GM13977 (cell line): ENCODE measurements around the gene SLPI.
A peak's percentile ranks its signal among the peaks of the same experiment; 100 is the strongest.

ENCODE experiments used
- DNase-seq: peaks from one replicate; pipeline ENCODE4 v3.0.0; 2012; ENCODE audit warnings: low spot score
- in situ Hi-C: fragments of 300-500 bp; cut with MboI; formaldehyde crosslinking; loops from one replicate; pipeline ENCODE4 v1.12.0; 2022; ENCODE audit warnings: low sequenced_read_pairs, low pct_unique_long_range_greater_than_20kb, mixed read lengths, inconsistent platforms; ENCODE audit not compliant: unreplicated experiment
- TF ChIP-seq, protein P1 (sequence below): IDR thresholded peaks from 2 replicates; pipeline ENCODE4 v1.5.1; 2012; ENCODE audit warnings: mild to moderate bottlenecking, control low read depth; ENCODE audit not compliant: insufficient read depth; ENCODE audit errors: extremely low read depth, missing control alignments

SLPI gene

DNA sequence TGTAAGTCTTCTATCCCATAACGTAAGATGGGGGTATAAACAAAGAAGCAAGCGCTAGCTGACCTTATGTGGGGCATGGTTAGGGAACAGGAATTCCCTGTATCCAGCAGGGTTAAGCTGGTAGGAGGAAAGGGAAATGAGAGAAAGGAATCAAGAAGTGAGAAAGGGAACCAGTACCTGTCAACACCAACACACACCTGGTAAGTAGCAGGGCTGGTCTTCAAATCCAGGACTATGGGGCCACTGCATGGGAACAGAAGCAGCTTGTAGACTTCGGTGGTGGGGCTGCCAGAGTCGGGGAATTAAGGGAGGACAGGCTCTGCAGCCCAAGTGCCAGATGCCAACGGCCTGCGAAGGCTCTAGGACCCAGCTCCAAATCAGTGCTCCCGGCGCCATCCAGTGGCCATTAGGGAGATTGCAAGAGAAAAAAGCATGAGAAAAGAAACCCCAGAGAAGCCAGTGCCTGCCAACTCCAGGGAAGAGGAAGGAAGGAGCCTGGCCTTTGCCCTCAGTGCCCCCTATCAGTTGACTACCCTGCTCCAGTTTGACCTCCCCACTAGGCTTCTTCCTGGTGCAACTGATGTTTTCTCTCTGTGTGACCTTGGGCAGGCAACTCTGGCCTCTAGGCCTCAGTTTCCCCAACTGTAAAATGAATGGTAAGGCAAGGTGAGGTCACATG is 36.5 kb upstream of the SLPI start:
- TF ChIP-seq, protein P1, sequence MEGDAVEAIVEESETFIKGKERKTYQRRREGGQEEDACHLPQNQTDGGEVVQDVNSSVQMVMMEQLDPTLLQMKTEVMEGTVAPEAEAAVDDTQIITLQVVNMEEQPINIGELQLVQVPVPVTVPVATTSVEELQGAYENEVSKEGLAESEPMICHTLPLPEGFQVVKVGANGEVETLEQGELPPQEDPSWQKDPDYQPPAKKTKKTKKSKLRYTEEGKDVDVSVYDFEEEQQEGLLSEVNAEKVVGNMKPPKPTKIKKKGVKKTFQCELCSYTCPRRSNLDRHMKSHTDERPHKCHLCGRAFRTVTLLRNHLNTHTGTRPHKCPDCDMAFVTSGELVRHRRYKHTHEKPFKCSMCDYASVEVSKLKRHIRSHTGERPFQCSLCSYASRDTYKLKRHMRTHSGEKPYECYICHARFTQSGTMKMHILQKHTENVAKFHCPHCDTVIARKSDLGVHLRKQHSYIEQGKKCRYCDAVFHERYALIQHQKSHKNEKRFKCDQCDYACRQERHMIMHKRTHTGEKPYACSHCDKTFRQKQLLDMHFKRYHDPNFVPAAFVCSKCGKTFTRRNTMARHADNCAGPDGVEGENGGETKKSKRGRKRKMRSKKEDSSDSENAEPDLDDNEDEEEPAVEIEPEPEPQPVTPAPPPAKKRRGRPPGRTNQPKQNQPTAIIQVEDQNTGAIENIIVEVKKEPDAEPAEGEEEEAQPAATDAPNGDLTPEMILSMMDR = peak; percentile 89
- in situ Hi-C loops = no loop called here
- peak; percentile 82 for DNase-seq

DNA sequence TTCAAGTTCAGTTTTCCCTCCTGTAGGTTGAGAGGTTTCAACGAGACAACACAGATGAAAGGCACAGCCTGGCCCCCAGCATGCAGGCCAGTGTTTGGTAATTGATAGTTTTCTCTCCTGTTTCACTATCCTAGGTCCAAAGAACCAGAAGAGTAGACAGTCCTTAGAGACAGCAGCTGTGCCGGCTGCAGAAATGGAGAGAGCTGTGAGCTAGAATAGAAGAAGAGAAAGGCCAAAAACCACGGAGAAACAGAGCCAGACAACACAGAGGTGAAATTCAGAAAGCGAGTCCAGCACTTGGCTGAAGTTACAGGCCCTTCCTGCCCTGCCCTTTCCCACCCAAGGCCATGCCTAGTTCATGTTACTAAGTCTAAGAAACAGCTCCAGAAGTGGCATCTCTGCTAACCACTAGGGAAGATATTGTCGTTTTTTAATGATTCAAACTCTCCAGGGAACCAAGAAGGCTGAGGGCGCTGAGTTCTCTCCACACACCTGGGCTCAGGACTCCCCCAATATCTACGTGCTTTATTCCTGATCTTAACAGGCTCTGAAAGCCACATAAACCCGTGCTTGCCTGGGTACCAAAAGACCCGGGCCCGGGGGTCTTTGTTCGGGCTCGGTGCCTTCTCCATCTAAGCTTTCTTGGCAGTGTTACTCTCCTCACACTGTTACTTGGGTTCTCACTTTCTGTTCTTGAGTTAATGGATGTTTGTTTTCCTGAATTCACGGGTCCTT is 35.7 kb upstream of the SLPI start:
- peak; percentile 9 for DNase-seq
- in situ Hi-C loops = no loop called here
- TF ChIP-seq, protein P1 = no peak

GRCh38 chr20:45288860-45289259 is 34.5 kb upstream of the SLPI start:
- in situ Hi-C loops = no loop called here
- TF ChIP-seq, protein P1 = no peak
- DNase-seq = no peak

DNA sequence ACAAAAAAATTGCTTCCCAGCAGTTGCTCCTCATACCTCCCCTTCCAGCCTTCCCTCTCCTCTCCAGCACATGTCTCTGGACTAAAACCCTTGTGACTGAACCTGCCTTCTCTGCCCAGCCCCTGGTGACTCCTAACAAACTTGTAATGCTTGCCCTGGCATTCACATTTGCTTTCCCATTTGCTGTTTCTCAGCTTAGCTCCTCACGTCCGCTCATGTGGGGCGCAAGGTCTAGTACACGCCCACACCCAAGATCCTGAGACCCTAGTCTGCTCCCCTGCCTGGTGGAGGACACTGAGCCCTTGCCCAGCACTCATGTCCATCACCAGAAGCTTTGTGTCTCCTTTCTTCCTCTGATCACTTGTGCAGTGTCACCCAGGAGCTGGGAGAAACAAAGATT is 34.0 kb upstream of the SLPI start:
- in situ Hi-C loops = no loop called here
- TF ChIP-seq, protein P1 = no peak
- DNase-seq = no peak

DNA sequence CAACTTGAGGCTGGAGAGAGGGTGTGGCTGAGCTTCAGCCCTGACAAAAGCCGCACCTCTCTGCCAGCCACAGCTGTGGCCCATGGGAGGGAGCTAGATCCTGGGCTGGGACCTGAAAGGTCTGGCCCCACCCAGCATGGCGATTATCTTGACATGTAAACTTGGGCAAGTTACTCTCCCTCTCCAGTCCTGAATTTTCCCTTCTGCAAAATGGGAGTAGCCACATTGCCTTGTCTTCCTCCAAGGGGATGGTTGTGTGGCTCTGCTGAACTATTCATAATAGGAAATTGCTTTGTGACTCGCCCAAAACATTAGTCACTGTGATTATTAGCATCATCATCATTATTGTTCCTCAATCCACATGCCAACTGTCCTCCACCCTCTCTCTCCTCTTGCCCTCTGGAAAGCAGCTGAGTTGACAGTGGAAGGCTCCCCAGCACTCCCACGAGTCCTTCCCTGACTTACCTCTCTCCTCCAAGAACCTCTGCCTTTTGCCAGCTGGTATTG is 29.2 kb upstream of the SLPI start:
- in situ Hi-C loops = no loop called here
- DNase-seq = no peak
- TF ChIP-seq, protein P1 = no peak

DNA sequence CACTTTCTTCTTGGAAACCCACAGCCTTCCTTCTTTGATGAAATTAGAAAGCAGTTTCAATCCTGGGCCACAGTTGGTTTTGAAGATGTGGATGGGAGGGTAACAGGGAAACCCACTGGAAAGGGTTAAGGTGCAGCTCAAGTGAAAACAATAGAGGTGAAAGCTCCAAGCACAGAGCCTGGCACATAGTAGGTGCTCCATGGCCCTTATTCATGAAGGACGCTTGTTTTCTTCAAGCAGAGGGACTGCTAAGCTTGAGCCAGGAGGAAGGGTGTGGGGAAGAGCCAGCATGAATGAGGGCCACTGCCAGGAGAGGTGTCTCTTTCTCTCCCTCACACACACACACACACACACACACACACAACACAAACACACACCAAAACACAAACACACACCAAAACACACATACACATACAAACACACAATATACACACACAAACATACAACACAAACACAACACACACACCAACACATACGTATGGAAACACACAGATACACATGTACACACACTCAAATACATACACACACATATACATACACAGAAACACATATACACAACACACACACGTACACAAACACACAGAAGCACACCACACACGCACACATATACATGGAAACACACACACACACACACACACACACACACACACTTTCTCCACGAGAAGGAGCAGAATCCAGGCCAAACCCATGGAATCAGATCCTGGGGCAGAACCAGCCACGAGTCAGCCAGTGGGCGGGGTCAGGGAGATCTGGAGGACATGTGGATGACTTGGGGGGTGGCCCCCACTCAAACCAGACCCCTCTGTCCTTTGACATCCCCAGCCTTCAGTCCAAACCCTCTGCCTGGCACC is 28.6 kb upstream of the SLPI start:
- DNase-seq = no peak
- in situ Hi-C loops = no loop called here
- TF ChIP-seq, protein P1 = no peak
